Measurements from ENCODE around the gene NCOA3. TPM values are rescaled to one million over a fixed set of nuclear protein-coding genes. Genes with fewer than 3 reads are reported as not detected.
A peak's percentile ranks its signal among the peaks of the same experiment; 100 is the strongest.

NCOA3 gene
- total RNA-seq, 6 donors from 2014 or later: 27.9 to 54.7 (median 38.9) TPM

DNA sequence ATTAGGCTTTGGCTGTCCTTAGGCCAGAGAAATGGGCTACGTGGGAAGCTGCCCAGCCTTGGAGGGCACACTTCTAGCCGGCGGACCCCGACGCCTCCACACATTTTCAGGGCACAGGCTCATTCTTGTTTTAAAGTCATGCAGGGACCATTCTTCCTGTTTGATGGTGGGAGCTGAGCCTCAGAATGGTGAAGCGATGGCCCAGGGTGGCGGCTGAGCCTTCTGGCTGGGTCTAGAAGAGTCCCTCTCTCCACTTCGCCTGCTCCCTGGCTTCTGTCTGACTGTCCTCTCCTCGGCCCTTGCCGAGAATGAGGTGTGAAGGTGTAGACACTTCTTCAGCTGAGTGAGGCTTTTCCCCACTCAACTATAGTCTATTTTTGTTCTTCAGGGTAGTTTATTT is 169.2 kb downstream of the NCOA3 start:
- Histone ChIP-seq H3K4me1 (no peaks in the 10 kb centered on the region), H3K27me3 (no peaks in the 10 kb centered on the region), H3K4me3 (no peak overlapping the region), H3K27ac (no peak overlapping the region), H3K9me3 (no peaks in the 10 kb centered on the region), H3K36me3 (no peaks in the 10 kb centered on the region)
- DNase-seq (no peak), ATAC-seq (ENCODE audit: low FRiP score in 2 of 2) (no peak)
- TF ChIP-seq, protein P1, sequence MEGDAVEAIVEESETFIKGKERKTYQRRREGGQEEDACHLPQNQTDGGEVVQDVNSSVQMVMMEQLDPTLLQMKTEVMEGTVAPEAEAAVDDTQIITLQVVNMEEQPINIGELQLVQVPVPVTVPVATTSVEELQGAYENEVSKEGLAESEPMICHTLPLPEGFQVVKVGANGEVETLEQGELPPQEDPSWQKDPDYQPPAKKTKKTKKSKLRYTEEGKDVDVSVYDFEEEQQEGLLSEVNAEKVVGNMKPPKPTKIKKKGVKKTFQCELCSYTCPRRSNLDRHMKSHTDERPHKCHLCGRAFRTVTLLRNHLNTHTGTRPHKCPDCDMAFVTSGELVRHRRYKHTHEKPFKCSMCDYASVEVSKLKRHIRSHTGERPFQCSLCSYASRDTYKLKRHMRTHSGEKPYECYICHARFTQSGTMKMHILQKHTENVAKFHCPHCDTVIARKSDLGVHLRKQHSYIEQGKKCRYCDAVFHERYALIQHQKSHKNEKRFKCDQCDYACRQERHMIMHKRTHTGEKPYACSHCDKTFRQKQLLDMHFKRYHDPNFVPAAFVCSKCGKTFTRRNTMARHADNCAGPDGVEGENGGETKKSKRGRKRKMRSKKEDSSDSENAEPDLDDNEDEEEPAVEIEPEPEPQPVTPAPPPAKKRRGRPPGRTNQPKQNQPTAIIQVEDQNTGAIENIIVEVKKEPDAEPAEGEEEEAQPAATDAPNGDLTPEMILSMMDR (IDR thresholded peaks at IDR 0.05): no peak
- TF ChIP-seq EP300 (IDR thresholded peaks at IDR 0.05) (no peak), POLR2AphosphoS5 (IDR thresholded peaks at IDR 0.05) (no peak), POLR2A (IDR thresholded peaks at IDR 0.05) (no peak)
- WGBS, 2 donors: 91 to 93% methylated on average over 10 of the region's 10 CpGs

DNA sequence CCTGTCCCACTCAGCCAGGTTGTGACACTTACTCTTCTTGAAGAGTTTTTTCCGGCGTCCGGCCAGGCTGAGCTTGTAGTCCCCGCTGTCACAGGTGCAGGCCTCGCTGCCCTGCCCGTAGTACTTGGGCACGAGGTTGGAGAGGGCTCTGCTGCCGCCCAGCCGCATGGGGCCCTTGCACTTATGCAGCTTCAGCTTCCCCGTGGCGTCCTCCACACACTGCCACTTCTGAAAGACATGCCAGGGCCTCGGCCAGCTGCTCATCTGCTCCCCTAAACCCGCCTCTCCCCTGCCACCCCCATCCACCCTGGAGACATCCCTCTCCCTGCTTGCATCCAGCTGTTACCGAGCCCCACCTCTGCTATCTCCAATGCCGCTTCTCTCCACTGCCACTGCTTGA is 170.5 kb downstream of the NCOA3 start:
- H3K36me3 ChIP-seq: no peaks in the 10 kb centered on the region
- no peak overlapping the region for H3K27ac ChIP-seq
- peak in 1 of 2 donors; percentile 61 for DNase-seq
- no peaks in the 10 kb centered on the region for H3K27me3 ChIP-seq
- no peak for ATAC-seq (ENCODE audit: low FRiP score in 2 of 2)
- no peaks in the 10 kb centered on the region for H3K9me3 ChIP-seq
- no peak overlapping the region for H3K4me3 ChIP-seq
- TF ChIP-seq EP300 (IDR thresholded peaks at IDR 0.05): no peak
- no peak for TF ChIP-seq POLR2AphosphoS5 (IDR thresholded peaks at IDR 0.05)
- TF ChIP-seq POLR2A (IDR thresholded peaks at IDR 0.05): no peak
- TF ChIP-seq, protein P1 (IDR thresholded peaks at IDR 0.05): no peak
- 88 to 94% methylated on average over 12 to 15 of the region's 15 CpGs for WGBS, 2 donors
- H3K4me1 ChIP-seq: no peaks in the 10 kb centered on the region

DNA sequence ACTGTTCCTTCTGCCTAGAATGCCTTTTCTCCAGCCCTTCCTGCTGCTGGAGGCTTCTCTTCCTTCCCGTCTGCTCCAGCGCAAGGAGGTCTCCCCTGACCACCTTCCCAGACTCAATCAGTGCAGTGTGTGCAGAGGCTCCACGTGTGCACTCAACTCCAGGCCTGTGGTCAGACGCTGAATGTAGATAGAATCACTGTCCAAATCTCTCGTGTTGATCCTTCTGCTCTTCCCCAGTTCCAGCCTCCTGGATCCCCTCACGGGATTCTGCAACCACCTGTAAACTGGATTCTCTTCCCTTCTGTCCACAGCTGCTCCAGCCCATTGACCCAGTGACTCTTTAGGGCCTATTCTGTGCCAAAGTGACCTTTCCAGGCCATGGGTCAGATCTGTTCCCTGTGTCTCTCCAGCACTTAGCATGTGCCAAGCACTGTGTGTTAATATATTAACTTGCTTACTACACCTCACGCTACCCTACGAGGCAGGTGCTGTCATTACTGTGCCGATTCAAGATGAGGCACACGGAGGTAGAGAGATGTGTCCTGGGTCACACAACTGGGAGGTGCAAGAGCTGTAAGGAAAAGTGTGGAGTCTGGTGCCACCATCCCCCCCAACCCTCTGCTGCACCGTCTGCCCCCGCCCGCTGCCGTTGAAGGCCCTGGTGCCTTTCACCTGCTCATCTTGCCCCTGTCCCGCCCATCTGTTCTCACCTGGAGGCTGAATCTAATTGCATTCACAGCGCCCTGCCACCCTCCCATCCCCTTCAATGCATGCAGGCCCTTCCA is 171.4 kb downstream of the NCOA3 start:
- peak in 1 of 2 donors; percentile 53 for DNase-seq
- no peaks in the 10 kb centered on the region for H3K36me3 ChIP-seq
- H3K27me3 ChIP-seq: no peaks in the 10 kb centered on the region
- no peak overlapping the region for H3K27ac ChIP-seq
- no peaks in the 10 kb centered on the region for H3K4me1 ChIP-seq
- no peak overlapping the region for H3K4me3 ChIP-seq
- no peak for TF ChIP-seq EP300 (IDR thresholded peaks at IDR 0.05)
- no peak for TF ChIP-seq POLR2A (IDR thresholded peaks at IDR 0.05)
- TF ChIP-seq POLR2AphosphoS5 (IDR thresholded peaks at IDR 0.05): no peak
- TF ChIP-seq, protein P1 (IDR thresholded peaks at IDR 0.05): no peak
- 87 to 93% methylated on average over 16 of the region's 16 CpGs for WGBS, 2 donors
- no peaks in the 10 kb centered on the region for H3K9me3 ChIP-seq
- no peak for ATAC-seq (ENCODE audit: low FRiP score in 2 of 2)

DNA sequence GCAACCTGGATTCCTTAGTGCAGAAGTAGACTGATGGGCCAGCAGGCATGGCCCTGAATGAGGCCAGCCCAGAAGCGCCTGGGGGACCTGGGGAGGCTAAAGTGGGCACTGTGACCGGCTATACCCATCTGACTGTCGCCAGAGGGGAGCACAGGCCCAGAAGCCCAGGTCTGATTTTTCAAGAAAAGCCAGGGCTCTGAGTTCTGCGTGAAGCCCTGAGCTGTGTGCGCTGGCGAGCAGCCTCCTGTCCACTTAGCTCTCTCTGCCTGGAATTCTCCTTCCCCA is 171.9 kb downstream of the NCOA3 start:
- 84 to 86% methylated on average over 6 of the region's 6 CpGs for WGBS, 2 donors
- no peak for TF ChIP-seq POLR2AphosphoS5 (IDR thresholded peaks at IDR 0.05)
- Histone ChIP-seq H3K27me3 (no peaks in the 10 kb centered on the region), H3K36me3 (no peaks in the 10 kb centered on the region), H3K9me3 (no peaks in the 10 kb centered on the region), H3K4me1 (peaks cover 0 to under 1% (median 0%) of the 10 kb centered on the region in 4 donors), H3K4me3 (no peak overlapping the region), H3K27ac (no peak overlapping the region)
- ATAC-seq (ENCODE audit: low FRiP score in 2 of 2): no peak
- no peak for DNase-seq

DNA sequence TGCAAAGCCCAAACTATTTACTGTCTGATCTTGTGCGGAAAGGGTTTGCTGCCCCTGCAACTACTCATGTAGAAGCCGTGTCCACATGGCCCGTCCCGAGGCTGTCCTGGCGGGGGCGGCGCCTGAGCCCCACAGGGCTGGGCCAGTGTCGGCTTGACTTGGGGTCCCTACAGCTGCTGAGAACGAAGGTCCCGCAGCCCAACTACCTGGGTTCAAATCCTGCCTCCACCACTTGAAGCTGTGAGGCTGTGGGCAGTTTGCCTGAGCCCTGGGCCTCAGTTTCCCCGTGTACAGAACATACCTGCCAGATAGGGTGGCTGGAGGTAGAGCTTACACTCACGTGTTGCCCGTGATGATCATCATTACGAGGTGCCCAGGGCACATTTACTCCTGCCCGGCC is 172.5 kb downstream of the NCOA3 start:
- no peaks in the 10 kb centered on the region for H3K27me3 ChIP-seq
- DNase-seq: peak in 1 of 2 donors; percentile 63
- 97 to 100% methylated on average over 5 to 13 of the region's 15 CpGs for WGBS, 2 donors
- no peak for TF ChIP-seq POLR2AphosphoS5 (IDR thresholded peaks at IDR 0.05)
- no peak for TF ChIP-seq POLR2A (IDR thresholded peaks at IDR 0.05)
- no peak for TF ChIP-seq EP300 (IDR thresholded peaks at IDR 0.05)
- TF ChIP-seq, protein P1 (IDR thresholded peaks at IDR 0.05): no peak
- H3K36me3 ChIP-seq: no peaks in the 10 kb centered on the region
- no peak overlapping the region for H3K27ac ChIP-seq
- ATAC-seq (ENCODE audit: low FRiP score in 2 of 2): no peak
- no peak overlapping the region for H3K4me3 ChIP-seq
- peaks cover 0 to 3% (median 0%) of the 10 kb centered on the region in 4 donors for H3K4me1 ChIP-seq
- no peaks in the 10 kb centered on the region for H3K9me3 ChIP-seq
